Caco-2 (cell line): ENCODE results near the gene RAC2. TPM values are rescaled to one million over a fixed set of nuclear protein-coding genes. Genes with fewer than 3 reads are reported as not detected.

ENCODE experiments used
- BruUV-seq: library from RNA; stranded (reverse); fragments of 400-500 nt; replicated peaks from 2 replicates; lab custom pipeline; 2021; lab: Mats Ljungman, UMichigan
- CTCF ChIA-PET: fragments of 300-600 bp; sonication (Branson Sonifier 250); formaldehyde crosslinking; loops from one replicate; lab custom pipeline; 2022; ENCODE audit warnings: antibody characterized with exemption; lab: Charles Lee
- POLR2A ChIA-PET: fragments of 300-600 bp; sonication (Branson Sonifier 250); formaldehyde crosslinking; loops from one replicate; lab custom pipeline; 2022; ENCODE audit warnings: antibody characterized with exemption; lab: Charles Lee
- DNase-seq, 2 experiments: peaks; one replicate each; pipeline versions ENCODE4 v3.0.0 to v3.0.0-alpha.2; 2020 to 2022
- H3K27me3 ChIP-seq: replicated peaks from 2 replicates; pipeline ENCODE4 v1.6.0; 2011; ENCODE audit warnings: low read length; ENCODE audit not compliant: control insufficient read depth, insufficient read depth
- H3K36me3 ChIP-seq: 2 replicates; pipeline ENCODE4 v1.5.1; 2011; ENCODE audit warnings: low read length; ENCODE audit not compliant: control insufficient read depth, insufficient read depth
- H3K4me1 ChIP-seq: fragments of 250-450 bp; sonication (Bioruptor Pico); 2 replicates; pipeline ENCODE4 v1.5.1; 2020; ENCODE audit warnings: mild to moderate bottlenecking
- H3K4me3 ChIP-seq: 2 replicates; pipeline ENCODE4 v1.5.1; 2011; ENCODE audit warnings: low read depth, mild to moderate bottlenecking, control low read depth, low read length
- H3K9me3 ChIP-seq: fragments of 250-450 bp; sonication (Bioruptor Pico); 2 replicates; pipeline ENCODE4 v1.5.1; 2020; ENCODE audit warnings: mild to moderate bottlenecking, moderate library complexity
- H3K27ac Mint-ChIP-seq: one replicate; pipeline ENCODE4 v1.8.0; 2022; ENCODE audit warnings: mixed read lengths; ENCODE audit not compliant: unreplicated experiment
- H3K27me3 Mint-ChIP-seq: one replicate; pipeline ENCODE4 v1.8.0; 2022; ENCODE audit warnings: mixed read lengths; ENCODE audit not compliant: insufficient read depth, unreplicated experiment
- H3K36me3 Mint-ChIP-seq: one replicate; pipeline ENCODE4 v1.8.0; 2022; ENCODE audit warnings: mild to moderate bottlenecking, mixed read lengths; ENCODE audit not compliant: insufficient read depth, unreplicated experiment
- H3K4me1 Mint-ChIP-seq: one replicate; pipeline ENCODE4 v1.8.0; 2022; ENCODE audit warnings: low read depth, mixed read lengths; ENCODE audit not compliant: unreplicated experiment
- H3K4me3 Mint-ChIP-seq: one replicate; pipeline ENCODE4 v1.8.0; 2022; ENCODE audit warnings: mild to moderate bottlenecking, moderate library complexity, mixed read lengths; ENCODE audit not compliant: unreplicated experiment
- H3K9me3 Mint-ChIP-seq: one replicate; pipeline ENCODE4 v1.8.0; 2022; ENCODE audit warnings: mixed read lengths; ENCODE audit not compliant: unreplicated experiment
- intact Hi-C: fragments of 100-400 bp; cut with micrococcal nuclease; formaldehyde crosslinking; loops from one replicate; pipeline ENCODE4 v1.10.0; 2022; ENCODE audit not compliant: unreplicated experiment
- total RNA-seq: library from RNA; stranded (reverse); gene quantifications from 2 replicates; pipeline ENCODE4 v1.2.3, GENCODE V29; 2022
- TF ChIP-seq, protein P1 (sequence below), 2 experiments: fragments of 200-600 bp in 1 of 2; IDR thresholded peaks; 1 replicate in 1 of 2; 2 replicates in 1 of 2; pipeline versions ENCODE4 v1.5.1 to v1.8.0; 2011 to 2022; ENCODE audit warnings: antibody characterized with exemption in 1 of 2, control low read depth in 1 of 2, inconsistent platforms in 1 of 2, low read depth in 1 of 2, low read length in 1 of 2, mild to moderate bottlenecking in 1 of 2, moderate library complexity in 1 of 2; ENCODE audit not compliant: insufficient read depth in 1 of 2, severe bottlenecking in 1 of 2, unreplicated experiment in 1 of 2

Gene RAC2
- total RNA-seq, 1 experiment from 2014 or later, result 0.25 TPM

DNA sequence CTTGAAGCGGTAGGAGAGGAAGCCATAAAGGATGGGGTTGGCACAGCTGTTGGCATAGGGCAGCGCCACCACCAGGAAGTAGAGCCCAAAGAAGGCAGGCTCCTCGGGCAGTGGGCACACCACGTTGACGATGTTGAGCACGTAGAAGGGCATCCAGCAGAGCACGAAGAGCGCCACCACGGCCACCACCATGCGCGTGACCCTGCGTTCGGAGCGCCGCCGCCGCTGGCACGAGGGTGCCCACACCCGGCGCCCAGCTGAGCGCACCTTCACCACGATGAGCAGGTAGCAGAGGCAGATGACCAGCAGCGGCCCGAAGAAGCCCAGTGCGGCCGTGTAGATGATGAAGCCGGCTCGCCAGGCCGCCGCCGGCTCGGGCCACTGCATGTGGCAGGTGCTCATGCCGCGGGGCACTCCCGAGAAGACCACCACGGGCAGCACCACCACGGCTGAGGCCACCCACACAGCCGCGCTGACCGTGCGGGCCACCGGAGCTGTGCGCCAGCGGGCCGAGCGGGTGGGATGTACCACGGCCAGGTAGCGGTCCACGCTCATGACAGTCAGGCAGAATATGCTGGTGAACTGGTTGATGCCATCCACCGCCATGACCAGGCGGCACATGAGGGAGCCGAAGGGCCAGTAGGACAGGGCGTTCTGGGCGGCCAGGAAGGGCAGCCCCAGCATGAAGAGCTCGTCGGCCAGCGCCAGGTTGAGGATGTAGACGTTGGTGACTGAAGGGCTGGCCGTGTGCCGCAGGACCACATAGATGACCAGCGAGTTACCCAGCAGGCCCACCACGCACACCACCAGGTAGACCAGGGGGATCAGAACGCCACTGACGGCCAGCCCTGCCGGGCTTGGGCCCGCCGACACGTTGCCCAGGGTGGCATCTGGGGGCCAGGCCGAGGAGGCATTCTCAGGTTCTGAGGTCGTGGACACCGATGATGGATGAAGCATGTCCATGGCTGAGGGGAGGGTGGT is 36.9 kb downstream of the RAC2 start:
- Mint-ChIP-seq H3K27me3 (peaks cover 2% of the 10 kb centered on the region), H3K27ac (no peak overlapping the region), H3K4me3 (no peak overlapping the region), H3K4me1 (no peaks in the 10 kb centered on the region), H3K36me3 (peaks cover 4% of the 10 kb centered on the region), H3K9me3 (no peaks in the 10 kb centered on the region)
- H3K36me3 ChIP-seq, result no peaks in the 10 kb centered on the region
- no peak overlapping the region for H3K4me3 ChIP-seq
- intact Hi-C loops, result no loop called here
- CTCF ChIA-PET, result no interaction called here
- H3K27me3 ChIP-seq, result no peaks in the 10 kb centered on the region; the same call in 1 of the 2 replicates
- POLR2A ChIA-PET, result no interaction called here
- no TSS peak for BruUV-seq
- peak in 1 of 2 experiments; percentile 10 for DNase-seq
- H3K9me3 ChIP-seq, result no peaks in the 10 kb centered on the region
- TF ChIP-seq, protein P1, sequence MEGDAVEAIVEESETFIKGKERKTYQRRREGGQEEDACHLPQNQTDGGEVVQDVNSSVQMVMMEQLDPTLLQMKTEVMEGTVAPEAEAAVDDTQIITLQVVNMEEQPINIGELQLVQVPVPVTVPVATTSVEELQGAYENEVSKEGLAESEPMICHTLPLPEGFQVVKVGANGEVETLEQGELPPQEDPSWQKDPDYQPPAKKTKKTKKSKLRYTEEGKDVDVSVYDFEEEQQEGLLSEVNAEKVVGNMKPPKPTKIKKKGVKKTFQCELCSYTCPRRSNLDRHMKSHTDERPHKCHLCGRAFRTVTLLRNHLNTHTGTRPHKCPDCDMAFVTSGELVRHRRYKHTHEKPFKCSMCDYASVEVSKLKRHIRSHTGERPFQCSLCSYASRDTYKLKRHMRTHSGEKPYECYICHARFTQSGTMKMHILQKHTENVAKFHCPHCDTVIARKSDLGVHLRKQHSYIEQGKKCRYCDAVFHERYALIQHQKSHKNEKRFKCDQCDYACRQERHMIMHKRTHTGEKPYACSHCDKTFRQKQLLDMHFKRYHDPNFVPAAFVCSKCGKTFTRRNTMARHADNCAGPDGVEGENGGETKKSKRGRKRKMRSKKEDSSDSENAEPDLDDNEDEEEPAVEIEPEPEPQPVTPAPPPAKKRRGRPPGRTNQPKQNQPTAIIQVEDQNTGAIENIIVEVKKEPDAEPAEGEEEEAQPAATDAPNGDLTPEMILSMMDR (IDR thresholded peaks at IDR 0.05; ENCODE audit: insufficient read depth in 1 of 2, low read depth in 1 of 2, low read length in 1 of 2, severe bottlenecking in 1 of 2, unreplicated experiment in 1 of 2), result no peak
- H3K4me1 ChIP-seq, result no peaks in the 10 kb centered on the region

GRCh38 chr22:37206118-37206840 is 37.8 kb downstream of the RAC2 start:
- CTCF ChIA-PET, result interaction anchor here (0.6 kb wide), 1 partner anchor 223 kb away, joined by 3 read pairs; no protein-coding TSS in a partner anchor
- TF ChIP-seq, protein P1 (IDR thresholded peaks at IDR 0.05; ENCODE audit: insufficient read depth in 1 of 2, low read depth in 1 of 2, low read length in 1 of 2, severe bottlenecking in 1 of 2, unreplicated experiment in 1 of 2), result no peak
- H3K4me1 ChIP-seq, result no peaks in the 10 kb centered on the region
- no peaks in the 10 kb centered on the region for H3K9me3 ChIP-seq
- DNase-seq, result no peak
- no peak overlapping the region for H3K4me3 ChIP-seq
- BruUV-seq, result no TSS peak
- H3K36me3 Mint-ChIP-seq, result peaks cover 4% of the 10 kb centered on the region
- POLR2A ChIA-PET, result no interaction called here
- no peaks in the 10 kb centered on the region; the same call in 1 of the 2 replicates for H3K27me3 ChIP-seq
- H3K27me3 Mint-ChIP-seq, result peaks cover 2% of the 10 kb centered on the region
- H3K9me3 Mint-ChIP-seq, result no peaks in the 10 kb centered on the region
- no peak overlapping the region for H3K27ac Mint-ChIP-seq
- H3K4me1 Mint-ChIP-seq, result no peaks in the 10 kb centered on the region
- no peak overlapping the region for H3K4me3 Mint-ChIP-seq
- intact Hi-C loops, result no loop called here
- H3K36me3 ChIP-seq, result no peaks in the 10 kb centered on the region

GRCh38 chr22:37205046-37205445 is 39.0 kb downstream of the RAC2 start:
- TF ChIP-seq, protein P1 (IDR thresholded peaks at IDR 0.05; ENCODE audit: insufficient read depth in 1 of 2, low read depth in 1 of 2, low read length in 1 of 2, severe bottlenecking in 1 of 2, unreplicated experiment in 1 of 2), result no peak
- POLR2A ChIA-PET, result no interaction called here

More at GRCh38 chr22:37205046-37205445, 39.0 kb downstream of the RAC2 start:
- no peaks in the 10 kb centered on the region for H3K36me3 ChIP-seq
- CTCF ChIA-PET, result no interaction called here
- no peak overlapping the region for H3K4me3 Mint-ChIP-seq
- H3K4me3 ChIP-seq, result no peak overlapping the region
- intact Hi-C loops, result no loop called here
- no TSS peak for BruUV-seq
- no peaks in the 10 kb centered on the region; the same call in 1 of the 2 replicates for H3K27me3 ChIP-seq
- H3K27me3 Mint-ChIP-seq, result no peaks in the 10 kb centered on the region
- no peaks in the 10 kb centered on the region for H3K9me3 Mint-ChIP-seq
- no peaks in the 10 kb centered on the region for H3K9me3 ChIP-seq
- H3K4me1 ChIP-seq, result peaks cover 10% of the 10 kb centered on the region
- no peaks in the 10 kb centered on the region for H3K4me1 Mint-ChIP-seq
- H3K36me3 Mint-ChIP-seq, result peaks cover 4% of the 10 kb centered on the region
- H3K27ac Mint-ChIP-seq, result no peak overlapping the region
- peak in 1 of 2 experiments; percentile 14 for DNase-seq
